GM18870 (cell line): ENCODE measurements around the gene ZMIZ1.
A peak's percentile ranks its signal among the peaks of the same experiment; 100 is the strongest.

ENCODE experiments used
- ATAC-seq: cut with Tn5 transposase; IDR thresholded peaks from one replicate; pipeline ENCODE4 v1.9.1; 2021; ENCODE audit warnings: moderate library complexity; ENCODE audit not compliant: unreplicated experiment

The ZMIZ1 gene

DNA sequence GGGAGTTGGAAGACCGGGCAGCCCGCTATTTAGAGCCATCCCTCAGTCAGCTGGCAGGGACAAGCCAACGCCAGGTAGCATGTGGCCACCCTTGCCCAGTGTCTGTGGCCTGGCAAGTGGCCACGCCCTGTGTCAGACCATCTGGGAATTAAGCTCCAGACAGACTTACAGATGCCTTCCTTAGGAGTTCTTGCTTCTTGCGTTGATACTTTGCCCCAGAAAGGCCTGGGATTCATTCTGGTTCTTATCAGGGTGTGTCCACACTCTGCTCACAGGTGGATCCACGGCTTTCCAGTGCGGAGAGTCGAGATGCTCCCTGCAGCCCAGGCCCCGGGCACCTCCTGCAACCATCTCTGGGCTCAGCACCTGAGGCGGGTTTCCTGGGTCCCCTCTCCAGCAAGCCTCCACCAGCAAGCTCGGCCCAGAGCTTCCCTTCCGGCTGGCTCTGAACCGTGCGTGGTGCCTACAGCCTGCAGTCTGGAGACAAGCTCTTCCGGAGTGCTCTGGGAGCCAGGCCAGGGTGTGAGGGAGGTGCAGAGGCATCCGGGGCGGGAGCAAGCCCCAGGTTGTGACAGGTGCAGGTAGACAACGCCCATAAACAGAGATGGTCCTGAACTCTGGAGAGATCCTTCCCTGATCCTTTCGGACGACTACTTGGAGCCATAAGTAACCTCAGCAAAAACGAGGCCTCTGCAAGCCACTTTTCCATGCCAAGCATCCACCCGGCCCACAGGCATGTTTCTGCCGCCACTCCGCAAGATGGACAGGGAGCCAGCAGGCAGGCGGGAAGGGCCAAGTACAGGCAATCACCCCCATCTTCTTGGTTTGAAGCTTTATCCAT lies 246.2 kb downstream of the ZMIZ1 start:
- no peak for ATAC-seq

DNA sequence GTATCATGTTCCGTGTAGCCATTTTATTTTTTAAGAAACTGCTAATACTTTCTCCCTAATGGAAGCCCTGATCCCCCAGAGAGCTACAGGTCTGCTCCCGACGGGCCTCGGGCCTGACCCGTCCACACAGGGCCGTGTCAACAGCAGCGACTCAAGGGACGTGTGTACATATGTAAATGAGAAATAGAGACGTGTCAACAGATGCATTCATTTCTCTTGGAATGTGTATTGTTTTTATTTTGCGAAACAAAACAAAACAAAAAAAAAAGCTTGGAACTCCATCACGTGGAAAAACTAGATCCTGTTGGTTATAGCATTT lies 246.8 kb downstream of the ZMIZ1 start:
- ATAC-seq, result no peak

DNA sequence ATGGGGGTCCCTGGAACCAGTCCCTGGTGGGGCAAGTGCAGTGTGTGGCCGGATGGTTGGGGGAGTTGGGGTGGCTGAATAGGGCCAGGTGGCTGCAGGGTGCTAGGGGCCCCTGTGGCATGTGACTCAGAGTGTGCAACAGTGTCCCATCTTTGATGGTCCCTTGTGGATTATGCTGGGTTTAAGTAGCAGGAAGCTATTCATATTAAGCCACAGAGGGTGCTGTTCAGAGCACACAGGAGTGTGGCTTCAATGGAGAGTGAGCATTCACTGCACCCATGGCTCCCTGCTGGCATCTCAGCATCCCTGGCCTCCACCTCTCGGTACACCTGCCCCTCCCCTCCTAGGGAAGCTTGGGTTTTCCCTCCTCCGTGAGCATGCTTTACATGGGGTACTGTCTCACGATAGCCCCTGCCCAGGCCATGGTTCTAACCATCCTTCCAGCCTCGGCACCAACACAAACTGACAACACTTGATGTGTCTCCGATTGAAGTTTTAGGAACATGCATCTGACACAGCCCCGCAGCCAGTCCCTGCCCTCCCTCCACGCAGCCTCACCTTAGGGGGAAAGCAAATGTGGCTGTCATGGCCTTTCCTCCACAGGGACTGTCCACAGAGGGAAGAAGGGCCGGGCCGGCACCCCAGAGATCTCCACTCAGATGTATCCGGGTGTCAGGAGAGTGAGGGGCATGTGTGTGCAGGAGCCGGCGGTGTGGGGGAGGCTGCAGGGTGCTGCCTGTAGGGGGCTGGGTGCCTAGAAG lies 248.1 kb downstream of the ZMIZ1 start:
- ATAC-seq, result peak; percentile 65

DNA sequence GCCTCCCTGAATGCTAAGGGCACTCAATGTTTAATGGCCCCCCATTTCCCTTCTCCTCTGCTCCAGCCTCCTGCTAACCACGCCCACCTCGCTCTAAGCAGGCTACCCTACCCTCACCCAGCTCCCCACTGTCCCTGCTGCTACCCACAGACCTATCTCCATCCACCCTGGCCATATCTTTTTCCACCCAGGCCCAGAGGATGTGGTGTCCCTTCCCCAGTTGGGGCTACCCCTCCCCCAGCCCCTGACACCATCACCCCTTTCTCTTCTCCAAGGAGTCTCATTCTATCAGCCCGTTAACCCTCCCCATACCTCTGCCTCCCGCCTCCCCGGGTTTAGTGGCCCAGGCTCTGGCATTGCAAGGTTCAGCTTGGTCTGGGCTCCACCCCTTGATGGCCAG lies 249.6 kb downstream of the ZMIZ1 start:
- ATAC-seq, result no peak

DNA sequence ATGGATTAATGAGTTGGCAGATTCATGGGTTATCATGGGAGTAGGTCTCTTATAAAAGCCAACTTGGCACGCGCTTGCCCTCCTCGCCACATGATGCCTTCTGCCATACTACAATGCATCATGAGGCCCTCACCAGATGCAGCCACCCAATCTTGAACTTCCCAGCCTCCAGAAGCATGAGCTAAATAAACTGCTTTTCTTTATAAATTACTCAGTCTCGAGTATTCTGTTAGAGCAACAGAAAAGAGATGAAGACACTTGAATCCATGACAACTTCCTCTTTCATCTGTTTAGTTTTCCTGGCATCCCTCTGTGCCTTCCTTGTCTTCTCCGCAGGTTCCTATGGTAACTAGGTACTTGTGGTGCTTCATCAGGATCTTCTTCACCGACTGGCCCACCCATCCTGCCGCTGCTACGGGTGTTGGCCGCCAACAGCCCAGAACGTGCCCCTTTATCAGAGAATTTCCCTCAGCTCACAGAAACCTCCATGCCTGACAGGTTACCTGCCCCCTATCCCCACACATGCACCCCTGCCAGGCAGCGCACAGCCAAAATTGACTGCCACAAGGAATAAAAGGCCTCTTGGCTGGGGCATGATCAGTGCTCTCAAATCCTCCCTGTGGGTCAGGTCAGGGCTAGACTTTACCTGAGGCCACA lies 250.5 kb downstream of the ZMIZ1 start:
- no peak for ATAC-seq

DNA sequence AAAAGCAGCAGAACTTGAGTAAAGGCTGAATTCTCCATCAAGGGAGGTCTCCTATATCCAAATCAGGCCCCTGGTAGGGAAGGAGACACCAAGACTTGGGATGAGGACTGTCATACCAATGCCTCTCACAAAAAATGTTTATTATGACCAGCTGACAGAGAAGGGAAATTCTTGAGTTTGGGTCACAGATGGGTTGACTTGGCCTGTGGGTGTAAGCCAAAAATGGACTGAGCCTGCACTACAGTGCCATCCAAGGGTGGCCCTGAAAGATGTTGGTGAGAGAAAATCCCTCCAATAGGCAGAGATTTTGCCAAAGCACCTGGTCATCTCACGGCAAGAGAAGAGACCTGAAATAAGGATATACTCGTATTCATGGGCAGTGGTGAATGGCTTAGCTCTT lies 251.6 kb downstream of the ZMIZ1 start:
- no peak for ATAC-seq

DNA sequence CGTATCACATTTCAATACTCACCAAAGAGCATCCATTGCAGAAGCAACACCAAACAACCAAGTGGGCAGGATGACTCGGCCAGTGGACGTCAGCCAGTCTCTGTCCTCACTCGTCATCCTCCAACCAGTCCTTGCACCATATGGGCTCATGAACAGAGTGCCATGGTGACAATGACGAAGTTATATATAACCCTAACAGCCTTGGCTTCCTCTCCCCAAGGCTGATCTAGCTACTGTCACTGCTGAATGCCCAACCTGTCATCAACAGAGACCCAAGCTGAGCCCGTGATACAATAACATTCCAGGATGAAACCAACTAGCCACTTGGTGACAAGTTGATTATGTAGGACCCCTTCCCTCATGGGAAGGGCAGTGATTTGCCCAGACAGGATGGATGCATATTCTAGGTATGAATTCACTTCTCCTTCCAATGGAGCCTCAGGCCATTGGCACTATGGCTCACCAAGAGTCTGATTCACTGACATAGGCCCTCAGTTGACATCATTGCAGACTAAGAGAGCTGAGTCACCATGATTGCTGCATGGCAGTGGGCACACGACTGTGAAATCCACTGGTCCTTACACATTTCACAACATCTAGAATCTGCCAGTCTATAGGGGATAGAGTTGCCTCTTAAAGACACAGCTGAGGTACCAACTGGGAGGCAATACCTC lies 252.2 kb downstream of the ZMIZ1 start:
- no peak for ATAC-seq

DNA sequence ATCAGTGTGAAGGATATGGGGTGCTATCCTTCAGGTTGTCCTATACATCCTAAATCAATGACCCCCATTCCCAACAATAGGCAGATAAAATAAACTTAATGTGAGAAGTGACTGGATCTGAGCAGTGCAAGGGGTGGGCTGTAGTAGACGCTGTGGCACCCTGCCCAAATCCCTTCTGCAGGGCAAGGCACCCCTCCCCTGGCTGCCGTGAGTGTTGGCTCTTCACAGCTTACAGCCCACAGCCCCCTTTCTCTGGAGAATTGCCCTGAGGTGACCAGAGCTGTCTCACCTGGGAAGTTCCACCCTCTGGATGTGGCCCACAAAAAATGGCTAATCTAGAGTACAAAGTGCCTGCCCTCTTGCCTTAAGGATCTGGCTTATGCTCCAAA lies 252.7 kb downstream of the ZMIZ1 start:
- no peak for ATAC-seq

DNA sequence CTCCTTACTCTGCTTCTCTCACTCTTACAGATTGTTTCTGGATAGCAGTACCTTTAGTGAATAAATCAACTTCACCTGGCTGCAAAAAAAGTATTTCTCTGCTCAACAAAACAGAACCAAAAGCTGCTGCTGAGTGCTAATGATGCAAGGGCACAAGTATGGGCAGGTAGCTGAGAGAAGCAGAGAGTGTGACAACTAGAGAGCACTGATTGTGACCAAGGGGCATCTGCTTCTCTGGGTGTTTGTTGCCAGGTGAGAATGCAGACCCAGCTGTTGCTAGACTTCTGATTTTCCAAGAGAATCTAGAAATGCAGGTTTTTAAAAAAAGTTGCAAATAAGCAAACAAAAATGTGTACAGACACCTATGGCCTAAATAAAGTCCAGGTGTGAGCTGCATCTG lies 253.2 kb downstream of the ZMIZ1 start:
- ATAC-seq, result no peak

DNA sequence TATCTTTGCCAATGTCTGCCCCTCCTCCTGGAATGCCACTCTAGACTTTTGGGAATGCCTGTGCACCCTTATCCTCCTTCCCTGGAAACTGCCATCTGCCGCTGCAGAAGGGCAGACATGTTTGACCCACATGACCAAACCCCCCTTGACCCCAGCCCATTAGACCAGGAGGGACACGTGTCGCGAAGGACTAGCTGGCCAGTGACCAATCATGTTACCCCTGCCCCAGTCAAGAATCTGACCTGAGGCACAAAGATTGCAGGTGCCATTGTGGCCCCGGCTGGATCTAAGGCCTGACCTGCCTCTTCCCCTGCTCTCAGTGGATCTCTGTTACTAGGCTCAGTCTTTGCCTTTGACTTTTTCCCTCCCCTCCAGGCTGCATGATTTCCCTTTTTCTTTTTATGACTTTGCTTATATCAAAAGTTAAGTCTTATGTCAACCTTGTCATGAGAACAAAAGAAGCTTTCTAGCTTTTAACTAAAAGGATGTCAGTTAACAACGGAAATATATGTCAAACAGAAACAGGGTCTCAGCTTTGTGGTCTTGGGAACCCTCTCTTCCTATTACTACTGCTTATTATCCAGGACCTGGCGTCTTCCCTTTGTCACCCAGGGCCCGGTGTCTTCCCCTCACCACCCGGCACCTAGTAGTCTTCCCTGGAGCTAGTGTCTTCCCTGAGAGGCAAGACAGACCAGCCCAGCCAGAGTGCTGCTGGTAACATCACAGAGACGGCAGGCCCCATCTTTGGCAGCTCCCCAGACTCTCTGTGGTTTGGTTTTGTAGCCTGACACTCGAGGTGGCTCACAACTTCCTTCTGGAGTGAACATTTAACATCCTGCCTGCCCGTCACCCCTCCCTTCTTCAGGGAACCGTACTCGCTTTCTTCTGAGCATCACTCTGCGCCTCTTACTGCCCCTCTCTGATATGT lies 254.1 kb downstream of the ZMIZ1 start:
- ATAC-seq, result peak; percentile 52

DNA sequence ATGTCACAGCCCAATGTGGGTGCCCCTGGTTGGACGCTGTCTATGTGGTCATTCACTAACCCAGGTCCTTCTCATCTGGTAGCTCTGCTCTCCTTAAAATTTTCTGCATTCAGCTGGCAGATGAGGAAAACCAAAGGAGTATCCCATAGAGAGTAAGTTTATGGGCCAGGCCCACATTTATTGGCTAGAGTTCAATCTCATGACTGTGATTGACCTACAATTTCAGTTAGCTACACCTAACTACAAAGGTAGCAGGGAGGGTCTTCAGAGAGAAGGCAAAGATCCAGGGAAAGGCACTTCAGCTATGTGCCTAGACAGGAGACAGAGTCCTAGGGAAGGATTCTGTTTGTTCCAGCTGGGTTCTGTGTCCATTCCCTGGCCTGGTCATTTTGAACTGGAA lies 254.8 kb downstream of the ZMIZ1 start:
- ATAC-seq, result no peak

DNA sequence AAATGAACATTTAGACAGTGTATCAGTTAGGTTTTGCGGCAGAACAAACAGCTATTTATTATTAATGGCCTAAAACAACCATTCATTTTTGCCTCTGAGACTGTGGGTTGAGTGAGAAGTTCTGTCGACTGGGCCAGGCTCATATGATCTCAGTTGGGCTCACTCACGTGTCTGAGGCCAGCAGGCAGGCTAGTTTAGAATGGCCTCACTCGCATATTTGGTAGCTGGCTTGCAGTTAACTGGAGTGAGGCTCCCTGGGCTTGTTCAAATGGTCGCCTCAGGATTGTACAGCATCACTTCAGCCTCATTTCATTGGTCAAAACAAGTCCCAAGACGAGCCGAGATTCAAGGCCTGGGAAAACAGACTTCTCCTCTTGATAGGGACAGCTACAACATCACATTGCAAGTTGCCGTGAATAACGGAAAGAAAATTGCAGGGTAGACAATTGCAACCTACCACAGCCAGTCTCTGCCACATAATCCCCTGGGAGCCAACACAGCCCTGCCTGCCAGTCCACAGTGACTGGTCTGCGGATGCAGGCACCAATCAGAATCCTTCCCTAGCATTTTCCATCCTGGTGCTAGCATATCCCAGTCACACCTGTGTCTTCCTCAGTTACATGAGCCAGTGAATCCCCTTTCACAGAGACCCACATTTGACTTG lies 255.4 kb downstream of the ZMIZ1 start:
- no peak for ATAC-seq

DNA sequence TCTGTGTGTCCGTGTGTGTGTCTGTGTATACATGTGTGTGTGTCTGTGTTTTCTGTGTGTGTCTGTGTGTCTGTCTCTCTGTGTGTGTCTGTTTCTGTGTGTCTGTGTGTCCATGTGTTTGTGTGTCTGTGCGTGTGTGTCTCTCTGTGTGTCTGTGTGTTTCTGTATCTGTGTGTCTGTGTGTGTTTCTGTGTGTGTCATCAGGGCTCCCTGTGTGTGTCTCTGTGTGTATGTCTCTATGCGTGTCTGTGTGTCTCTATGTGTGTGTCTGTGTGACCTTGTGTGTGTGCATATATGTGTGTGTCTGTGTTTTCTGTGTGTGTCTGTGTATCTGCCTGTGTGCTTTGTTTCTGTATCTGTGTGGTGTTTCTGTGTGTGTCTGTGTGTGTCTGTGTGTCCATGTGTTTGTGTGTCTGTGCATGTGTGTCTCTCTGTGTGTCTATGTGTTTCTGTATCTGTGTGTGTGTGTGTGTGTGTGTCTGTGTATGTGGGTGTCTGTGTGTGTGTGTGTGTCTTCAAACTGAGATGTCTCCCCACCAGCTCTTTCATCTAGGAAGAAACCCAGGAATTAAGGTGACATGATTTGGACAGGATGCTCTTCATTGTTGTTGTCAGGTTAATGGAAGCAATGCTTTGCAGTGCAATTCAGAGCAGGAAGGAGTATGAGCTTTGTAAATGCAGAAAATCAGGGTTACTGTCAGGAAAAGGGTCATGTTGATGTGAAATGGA lies 257.8 kb downstream of the ZMIZ1 start:
- no peak for ATAC-seq

DNA sequence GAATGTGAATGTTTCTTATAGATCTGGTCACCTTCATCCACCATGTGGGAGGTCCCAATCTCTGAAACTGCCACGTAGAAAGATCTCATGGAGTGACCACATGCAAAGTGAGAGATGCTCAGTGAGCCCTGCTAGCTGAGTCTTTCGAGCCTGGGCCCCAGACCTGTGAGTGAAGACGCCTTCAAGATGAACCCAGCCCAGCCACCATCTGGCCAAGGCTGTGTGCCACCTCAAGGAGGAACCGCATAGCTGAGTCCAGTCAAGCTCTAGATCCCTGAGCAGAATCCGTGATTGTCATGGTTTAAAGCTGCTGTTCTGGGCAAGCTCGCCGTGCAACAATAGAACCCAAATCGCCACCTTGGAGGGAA lies 258.3 kb downstream of the ZMIZ1 start:
- ATAC-seq, result no peak

DNA sequence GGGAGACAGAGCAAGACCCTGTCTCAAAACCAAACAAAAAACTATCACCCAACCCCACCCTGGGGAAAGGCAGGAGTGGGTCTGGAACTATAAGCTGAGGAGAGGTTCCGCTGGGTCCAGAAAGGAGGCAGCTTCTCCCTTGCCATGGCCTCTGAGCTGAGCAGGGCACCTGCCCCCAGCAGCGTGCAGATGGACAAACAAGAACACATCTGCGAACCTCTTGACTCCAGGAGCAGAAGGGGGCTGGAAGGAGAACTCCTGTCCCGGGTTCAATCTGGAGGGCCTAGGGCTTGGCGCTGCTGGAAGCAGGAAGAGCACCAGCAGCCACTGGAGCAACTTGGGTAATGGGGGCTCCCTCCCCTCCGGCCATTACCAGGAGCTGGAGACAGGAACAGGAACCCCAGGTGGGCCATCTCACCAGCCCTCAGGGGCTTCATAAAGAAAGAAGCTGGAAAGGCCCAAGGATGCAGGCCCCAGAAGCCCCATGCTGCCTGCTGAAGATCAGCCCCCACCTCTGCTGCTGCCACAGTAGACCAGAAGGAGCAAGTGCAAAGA lies 259.5 kb downstream of the ZMIZ1 start:
- no peak for ATAC-seq

DNA sequence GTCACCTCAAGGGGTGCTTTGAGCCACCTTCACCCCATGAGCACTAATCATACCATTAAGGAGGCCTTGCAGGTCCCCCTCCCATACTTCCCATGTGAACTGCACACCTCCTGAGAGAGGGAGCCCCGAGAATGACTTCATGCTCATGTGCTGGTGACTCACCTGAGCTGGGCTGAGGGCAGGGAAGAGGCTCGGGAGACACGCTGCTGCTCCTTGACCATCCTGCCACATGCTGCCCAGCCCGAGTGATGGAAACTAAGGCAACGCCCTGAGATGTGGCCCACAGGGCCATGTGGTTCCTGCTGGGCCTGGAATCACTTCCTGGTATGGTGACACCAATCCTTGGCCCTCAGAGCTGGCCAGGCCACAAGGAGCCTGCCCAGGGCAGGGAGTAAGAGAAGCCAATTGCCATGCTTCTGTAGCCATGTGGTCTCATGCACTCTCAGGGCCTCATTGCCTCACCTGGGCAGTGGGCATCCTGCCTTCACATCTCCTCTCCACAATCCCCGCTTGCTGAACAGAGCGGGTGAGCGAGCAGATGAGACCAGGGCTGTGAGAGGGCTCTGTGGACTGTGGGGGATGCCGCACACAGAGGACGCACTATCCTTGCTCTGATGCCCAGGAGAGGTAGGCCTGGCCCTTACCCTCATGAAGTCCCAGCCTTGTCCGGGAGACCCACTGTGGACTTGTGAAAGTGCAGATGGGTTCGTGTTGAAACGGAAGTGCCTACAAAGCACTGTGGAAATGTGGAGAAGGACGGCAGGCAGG lies 260.2 kb downstream of the ZMIZ1 start:
- ATAC-seq, result no peak

DNA sequence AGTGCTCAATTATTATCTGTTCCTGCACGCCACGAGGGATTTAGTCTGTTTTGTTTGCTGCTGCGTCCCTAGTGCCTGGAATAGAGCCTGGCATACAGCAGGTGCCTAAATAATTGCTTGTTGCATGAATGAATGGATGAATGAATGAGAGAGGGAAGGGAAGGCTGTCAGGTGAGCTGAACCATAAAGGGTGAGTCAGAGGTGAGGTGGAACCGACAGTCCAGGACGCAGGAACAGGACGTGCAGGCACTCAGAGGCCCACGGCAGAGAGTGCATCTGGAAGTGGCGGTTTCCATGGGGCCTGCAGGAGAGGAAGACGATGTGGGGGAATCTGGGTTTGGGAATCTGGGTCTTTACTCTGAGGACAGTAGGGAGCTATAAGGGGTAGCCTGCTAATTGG lies 260.8 kb downstream of the ZMIZ1 start:
- no peak for ATAC-seq

DNA sequence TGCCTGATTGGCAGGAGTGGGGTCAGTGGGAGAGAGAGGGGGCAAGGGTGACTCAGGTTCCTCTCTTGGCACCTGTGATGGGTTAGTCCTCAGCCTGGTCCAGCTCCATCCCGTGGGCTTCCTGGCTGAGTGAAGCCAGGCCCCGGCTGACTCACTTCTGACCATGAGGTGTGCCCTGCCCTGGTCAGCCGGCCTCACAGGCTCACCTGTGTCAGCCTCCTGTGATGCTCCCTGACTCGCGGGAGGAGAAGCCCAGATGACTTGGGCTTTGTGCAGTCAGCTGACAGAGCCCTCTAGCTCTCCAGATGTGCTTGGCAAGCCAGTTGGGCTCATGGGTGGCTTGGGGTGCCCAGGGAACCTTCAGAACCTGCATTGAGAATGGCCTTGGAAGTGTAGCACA lies 262.5 kb downstream of the ZMIZ1 start:
- ATAC-seq, result no peak
